ENCODE results near the gene ABHD17A. TPM values are rescaled to one million over a fixed set of nuclear protein-coding genes. Genes with fewer than 3 reads are reported as not detected.

The ABHD17A gene
- total and polyA plus RNA-seq, 9 of the 15 experiments (the other 6 are each of a cell fraction or from before 2014, with no cell fraction given): 0.04 to 135 (median 21.8) TPM; not detected in 1

GRCh38 chr19:1861599-1862031, 23.7 kb downstream of the ABHD17A start (continued):
- TF ChIP-seq ELK3 (CRISPR knock-in tag; IDR thresholded peaks at IDR 0.05): no peak
- peak; percentile 31; the same call in 1 of the 2 replicates for TF ChIP-seq SPI1 (IDR thresholded peaks at IDR 0.05; ENCODE audit: borderline replicate concordance, low read depth, low read length)
- TF ChIP-seq THRAP3 (IDR thresholded peaks at IDR 0.05; ENCODE audit: borderline replicate concordance): no peak
- peak; percentile 60 for TF ChIP-seq USF1 (CRISPR knock-in tag; IDR thresholded peaks at IDR 0.05)
- TF ChIP-seq ZNF197 (CRISPR knock-in tag; IDR thresholded peaks at IDR 0.05; ENCODE audit: low read depth): no peak
- TF ChIP-seq ZNF740 (CRISPR knock-in tag; IDR thresholded peaks at IDR 0.05): no peak
- TF ChIP-seq ZNF740 (tag; IDR thresholded peaks at IDR 0.05): no peak
- no peak for TF ChIP-seq RHOXF2B (CRISPR knock-in tag; conservative IDR thresholded peaks at IDR 0.05)
- TF ChIP-seq ZNF589 (CRISPR knock-in tag; IDR thresholded peaks at IDR 0.05; ENCODE audit: low read depth): no peak
- no peak for TF ChIP-seq ZEB2 (IDR thresholded peaks at IDR 0.05)
- TF ChIP-seq POLR2AphosphoS5 (IDR thresholded peaks at IDR 0.05; ENCODE audit: control insufficient read depth, insufficient read depth, low read depth, low read length): no peak
- TF ChIP-seq HOMEZ (CRISPR knock-in tag; IDR thresholded peaks at IDR 0.05): no peak
- no peak for TF ChIP-seq SMARCE1 (IDR thresholded peaks at IDR 0.05)
- TF ChIP-seq ZBTB7A (IDR thresholded peaks at IDR 0.05; ENCODE audit: borderline replicate concordance, control insufficient read depth, low read depth, low read length): peak; percentile 40; the same call in 1 of the 2 replicates
- TF ChIP-seq SIN3A (IDR thresholded peaks at IDR 0.05; ENCODE audit: borderline replicate concordance in 2 of 2, control insufficient read depth in 1 of 2, low read depth in 2 of 2, low read length in 2 of 2): peak in 1 of 2 experiments; percentile 66; a peak in 2 of 4 replicates
- TF ChIP-seq HDAC1 (IDR thresholded peaks at IDR 0.05): peak in 1 of 2 experiments; percentile 55; a peak in 1 of 4 replicates
- TF ChIP-seq ZNF586 (CRISPR knock-in tag; conservative IDR thresholded peaks at IDR 0.05): no peak
- TF ChIP-seq MAX (CRISPR knock-in tag; IDR thresholded peaks at IDR 0.05): peak; percentile 53; the same call in 1 of the 2 replicates
- no peak for TF ChIP-seq ZNF445 (CRISPR knock-in tag; IDR thresholded peaks at IDR 0.05; ENCODE audit: low read depth)
- TF ChIP-seq ZNF830 (CRISPR knock-in tag; IDR thresholded peaks at IDR 0.05): no peak
- TF ChIP-seq ZNF778 (CRISPR knock-in tag; IDR thresholded peaks at IDR 0.05): no peak
- TF ChIP-seq ZNF639 (CRISPR knock-in tag; conservative IDR thresholded peaks at IDR 0.05 in 1 of 2, IDR thresholded peaks at IDR 0.05 in 1 of 2): no peak
- no peak for TF ChIP-seq DMBX1 (CRISPR knock-in tag; IDR thresholded peaks at IDR 0.05; ENCODE audit: borderline replicate concordance)

All from K562 (cell line).